ENCODE measurements around the gene RND2. TPM values are rescaled to one million over a fixed set of nuclear protein-coding genes. Genes with fewer than 3 reads are reported as not detected.

The RND2 gene
- total and polyA plus RNA-seq, 2 of the 13 experiments (the other 11 are each of a cell fraction or from before 2014, with no cell fraction given), result 0.05 to 0.11 TPM

DNA sequence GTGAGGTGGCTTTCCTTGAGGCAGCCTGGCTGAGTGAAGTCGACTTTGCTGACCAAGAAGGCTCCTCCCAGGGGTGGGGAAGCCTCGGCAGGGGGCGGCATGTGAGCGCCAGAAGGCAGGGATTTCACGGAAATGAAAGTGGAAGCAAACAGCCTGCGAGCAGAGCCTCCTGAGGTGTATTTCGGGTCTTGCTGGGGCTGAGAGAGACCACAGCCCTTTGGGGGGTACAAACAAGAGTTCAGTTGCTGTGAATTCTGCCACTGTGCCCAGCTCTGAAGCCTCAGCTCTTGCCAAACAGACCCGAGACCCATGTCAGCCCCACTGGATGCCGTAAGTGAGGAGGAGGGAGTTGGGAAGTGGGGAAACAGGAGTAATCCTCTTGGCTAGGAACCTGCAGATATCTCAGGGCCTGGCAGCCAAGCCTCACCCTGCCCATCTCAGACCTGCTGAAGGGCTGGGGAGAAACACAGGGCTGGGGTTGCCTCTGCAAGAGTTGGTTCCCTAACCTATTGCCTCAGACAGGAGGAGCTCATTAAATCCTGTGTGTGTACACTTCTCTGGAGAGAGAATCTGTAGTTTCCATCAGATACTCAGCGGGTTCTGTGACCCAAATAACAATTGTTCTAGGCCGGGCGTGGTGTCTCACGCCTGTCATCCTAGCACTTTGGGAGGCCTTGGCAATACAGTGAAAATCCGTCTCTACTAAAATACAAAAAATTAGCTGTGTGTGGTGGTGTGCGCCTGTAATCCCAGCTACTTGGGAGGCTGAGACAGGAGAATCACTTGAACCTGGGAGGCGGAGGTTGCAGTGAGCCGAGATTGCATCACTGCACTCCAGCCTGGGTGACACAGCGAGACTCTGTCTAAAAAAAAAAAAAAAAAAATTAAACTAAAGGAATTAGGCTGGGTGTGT, 18.1 kb upstream of the RND2 start, which contains the start of gene IFI35 (continued):
- TF ChIP-seq, protein P1, sequence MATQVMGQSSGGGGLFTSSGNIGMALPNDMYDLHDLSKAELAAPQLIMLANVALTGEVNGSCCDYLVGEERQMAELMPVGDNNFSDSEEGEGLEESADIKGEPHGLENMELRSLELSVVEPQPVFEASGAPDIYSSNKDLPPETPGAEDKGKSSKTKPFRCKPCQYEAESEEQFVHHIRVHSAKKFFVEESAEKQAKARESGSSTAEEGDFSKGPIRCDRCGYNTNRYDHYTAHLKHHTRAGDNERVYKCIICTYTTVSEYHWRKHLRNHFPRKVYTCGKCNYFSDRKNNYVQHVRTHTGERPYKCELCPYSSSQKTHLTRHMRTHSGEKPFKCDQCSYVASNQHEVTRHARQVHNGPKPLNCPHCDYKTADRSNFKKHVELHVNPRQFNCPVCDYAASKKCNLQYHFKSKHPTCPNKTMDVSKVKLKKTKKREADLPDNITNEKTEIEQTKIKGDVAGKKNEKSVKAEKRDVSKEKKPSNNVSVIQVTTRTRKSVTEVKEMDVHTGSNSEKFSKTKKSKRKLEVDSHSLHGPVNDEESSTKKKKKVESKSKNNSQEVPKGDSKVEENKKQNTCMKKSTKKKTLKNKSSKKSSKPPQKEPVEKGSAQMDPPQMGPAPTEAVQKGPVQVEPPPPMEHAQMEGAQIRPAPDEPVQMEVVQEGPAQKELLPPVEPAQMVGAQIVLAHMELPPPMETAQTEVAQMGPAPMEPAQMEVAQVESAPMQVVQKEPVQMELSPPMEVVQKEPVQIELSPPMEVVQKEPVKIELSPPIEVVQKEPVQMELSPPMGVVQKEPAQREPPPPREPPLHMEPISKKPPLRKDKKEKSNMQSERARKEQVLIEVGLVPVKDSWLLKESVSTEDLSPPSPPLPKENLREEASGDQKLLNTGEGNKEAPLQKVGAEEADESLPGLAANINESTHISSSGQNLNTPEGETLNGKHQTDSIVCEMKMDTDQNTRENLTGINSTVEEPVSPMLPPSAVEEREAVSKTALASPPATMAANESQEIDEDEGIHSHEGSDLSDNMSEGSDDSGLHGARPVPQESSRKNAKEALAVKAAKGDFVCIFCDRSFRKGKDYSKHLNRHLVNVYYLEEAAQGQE (IDR thresholded peaks at IDR 0.05; ENCODE audit: borderline replicate concordance in 1 of 2, low read depth in 1 of 2, low read length in 2 of 2), result no peak
- TF ChIP-seq MTA3 (CRISPR knock-in tag; IDR thresholded peaks at IDR 0.05), result no peak
- 0 out of 2 replicates have a peak, but pooled peaks have one; percentile 16 for TF ChIP-seq ZNF782 (CRISPR knock-in tag; IDR thresholded peaks at IDR 0.05; ENCODE audit: borderline replicate concordance)
- no peak for TF ChIP-seq ZNF253 (CRISPR knock-in tag; IDR thresholded peaks at IDR 0.05; ENCODE audit: borderline replicate concordance)
- TF ChIP-seq, protein P2, sequence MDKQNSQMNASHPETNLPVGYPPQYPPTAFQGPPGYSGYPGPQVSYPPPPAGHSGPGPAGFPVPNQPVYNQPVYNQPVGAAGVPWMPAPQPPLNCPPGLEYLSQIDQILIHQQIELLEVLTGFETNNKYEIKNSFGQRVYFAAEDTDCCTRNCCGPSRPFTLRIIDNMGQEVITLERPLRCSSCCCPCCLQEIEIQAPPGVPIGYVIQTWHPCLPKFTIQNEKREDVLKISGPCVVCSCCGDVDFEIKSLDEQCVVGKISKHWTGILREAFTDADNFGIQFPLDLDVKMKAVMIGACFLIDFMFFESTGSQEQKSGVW (CRISPR knock-in tag; IDR thresholded peaks at IDR 0.05; ENCODE audit: borderline replicate concordance), result no peak
- no peak for TF ChIP-seq MATR3 (CRISPR knock-in tag; IDR thresholded peaks at IDR 0.05)
- peak; percentile 79 for TF ChIP-seq ISL2 (CRISPR knock-in tag; IDR thresholded peaks at IDR 0.05)
- no peak for TF ChIP-seq FOXC1 (CRISPR knock-in tag; IDR thresholded peaks at IDR 0.05; ENCODE audit: borderline replicate concordance)
- TF ChIP-seq NAIF1 (CRISPR knock-in tag; IDR thresholded peaks at IDR 0.05; ENCODE audit: borderline replicate concordance), result no peak
- no peak for TF ChIP-seq HIVEP1 (CRISPR knock-in tag; IDR thresholded peaks at IDR 0.05)
- peak; percentile 38; the same call in 1 of the 2 replicates for TF ChIP-seq KLF6 (CRISPR knock-in tag; IDR thresholded peaks at IDR 0.05)
- peak; percentile 74 for TF ChIP-seq POLR2AphosphoS5 (IDR thresholded peaks at IDR 0.05; ENCODE audit: low read depth, low read length)
- no peak for TF ChIP-seq ZFP82 (CRISPR knock-in tag; IDR thresholded peaks at IDR 0.05; ENCODE audit: borderline replicate concordance)
- no peak for TF ChIP-seq FOXM1 (CRISPR knock-in tag; IDR thresholded peaks at IDR 0.05)
- TF ChIP-seq PAWR (CRISPR knock-in tag; IDR thresholded peaks at IDR 0.05; ENCODE audit: borderline replicate concordance), result no peak
- TF ChIP-seq ZNF598 (CRISPR knock-in tag; IDR thresholded peaks at IDR 0.05; ENCODE audit: borderline replicate concordance), result peak; percentile 25; the same call in 1 of the 2 replicates
- TF ChIP-seq, protein P3, sequence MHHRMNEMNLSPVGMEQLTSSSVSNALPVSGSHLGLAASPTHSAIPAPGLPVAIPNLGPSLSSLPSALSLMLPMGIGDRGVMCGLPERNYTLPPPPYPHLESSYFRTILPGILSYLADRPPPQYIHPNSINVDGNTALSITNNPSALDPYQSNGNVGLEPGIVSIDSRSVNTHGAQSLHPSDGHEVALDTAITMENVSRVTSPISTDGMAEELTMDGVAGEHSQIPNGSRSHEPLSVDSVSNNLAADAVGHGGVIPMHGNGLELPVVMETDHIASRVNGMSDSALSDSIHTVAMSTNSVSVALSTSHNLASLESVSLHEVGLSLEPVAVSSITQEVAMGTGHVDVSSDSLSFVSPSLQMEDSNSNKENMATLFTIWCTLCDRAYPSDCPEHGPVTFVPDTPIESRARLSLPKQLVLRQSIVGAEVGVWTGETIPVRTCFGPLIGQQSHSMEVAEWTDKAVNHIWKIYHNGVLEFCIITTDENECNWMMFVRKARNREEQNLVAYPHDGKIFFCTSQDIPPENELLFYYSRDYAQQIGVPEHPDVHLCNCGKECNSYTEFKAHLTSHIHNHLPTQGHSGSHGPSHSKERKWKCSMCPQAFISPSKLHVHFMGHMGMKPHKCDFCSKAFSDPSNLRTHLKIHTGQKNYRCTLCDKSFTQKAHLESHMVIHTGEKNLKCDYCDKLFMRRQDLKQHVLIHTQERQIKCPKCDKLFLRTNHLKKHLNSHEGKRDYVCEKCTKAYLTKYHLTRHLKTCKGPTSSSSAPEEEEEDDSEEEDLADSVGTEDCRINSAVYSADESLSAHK (CRISPR knock-in tag; IDR thresholded peaks at IDR 0.05; ENCODE audit: borderline replicate concordance), result no peak
- no peak for TF ChIP-seq ZNF451 (CRISPR knock-in tag; IDR thresholded peaks at IDR 0.05)
- no peak for TF ChIP-seq KLF13 (CRISPR knock-in tag; IDR thresholded peaks at IDR 0.05)
- TF ChIP-seq XRCC5 (optimal IDR thresholded peaks at IDR 0.05; ENCODE audit: low read length), result peak; percentile 91
- TF ChIP-seq, protein P4, sequence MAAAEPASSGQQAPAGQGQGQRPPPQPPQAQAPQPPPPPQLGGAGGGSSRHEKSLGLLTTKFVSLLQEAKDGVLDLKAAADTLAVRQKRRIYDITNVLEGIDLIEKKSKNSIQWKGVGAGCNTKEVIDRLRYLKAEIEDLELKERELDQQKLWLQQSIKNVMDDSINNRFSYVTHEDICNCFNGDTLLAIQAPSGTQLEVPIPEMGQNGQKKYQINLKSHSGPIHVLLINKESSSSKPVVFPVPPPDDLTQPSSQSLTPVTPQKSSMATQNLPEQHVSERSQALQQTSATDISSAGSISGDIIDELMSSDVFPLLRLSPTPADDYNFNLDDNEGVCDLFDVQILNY (CRISPR knock-in tag; conservative IDR thresholded peaks at IDR 0.05), result no peak
- no peak for TF ChIP-seq KDM4B (CRISPR knock-in tag; IDR thresholded peaks at IDR 0.05)

Measured in HepG2 (cell line).